ENCODE data around the gene BABAM2.
"Not testable (repeated sequence)": the region's sequence is repeated elsewhere in the genome, so short reads cannot be mapped to it uniquely, and the experiment has no call there.

BABAM2 gene

DNA sequence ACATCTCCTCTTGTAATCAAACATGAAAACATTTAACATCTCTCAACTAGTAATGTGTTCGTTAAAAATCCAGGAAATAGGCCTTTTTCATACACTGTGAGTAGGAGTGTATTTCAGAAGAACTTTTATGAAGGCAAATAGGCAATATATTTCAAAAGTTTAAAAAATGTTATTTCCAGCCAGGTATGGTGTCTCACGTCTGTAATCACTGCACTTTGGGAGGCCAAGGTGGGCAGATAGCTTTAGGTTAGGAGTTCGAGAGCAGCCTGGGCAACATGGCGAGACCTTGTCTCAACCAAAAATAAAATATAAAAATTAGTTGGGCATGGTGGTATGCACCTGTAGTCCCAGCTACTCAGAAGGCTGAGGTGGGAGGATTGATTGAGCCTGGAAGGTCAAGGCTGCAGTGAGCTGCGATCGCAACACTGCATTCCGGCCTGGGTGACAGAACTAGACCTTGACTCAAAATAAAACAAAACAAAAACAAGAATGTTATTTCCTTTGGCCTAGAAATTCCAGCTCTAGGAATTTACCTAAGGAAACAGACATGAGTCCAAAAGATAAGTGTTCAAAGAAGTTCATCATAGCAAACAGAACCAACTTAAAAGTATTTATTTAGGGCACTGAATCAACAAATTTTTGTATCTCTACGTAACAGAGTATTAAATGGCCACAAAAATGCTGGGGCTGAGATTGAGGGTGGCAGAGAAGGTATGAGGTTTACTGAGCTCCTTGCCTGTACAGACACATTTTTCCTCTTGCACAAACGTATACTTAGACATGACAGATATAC is 15.2 kb upstream of the BABAM2 start:
- DNase-seq (ENCODE audit: low read depth): no peak
- H3K4me3 ChIP-seq (ENCODE audit: low read depth, low read length): no peak overlapping the region
- TF ChIP-seq, protein P1, sequence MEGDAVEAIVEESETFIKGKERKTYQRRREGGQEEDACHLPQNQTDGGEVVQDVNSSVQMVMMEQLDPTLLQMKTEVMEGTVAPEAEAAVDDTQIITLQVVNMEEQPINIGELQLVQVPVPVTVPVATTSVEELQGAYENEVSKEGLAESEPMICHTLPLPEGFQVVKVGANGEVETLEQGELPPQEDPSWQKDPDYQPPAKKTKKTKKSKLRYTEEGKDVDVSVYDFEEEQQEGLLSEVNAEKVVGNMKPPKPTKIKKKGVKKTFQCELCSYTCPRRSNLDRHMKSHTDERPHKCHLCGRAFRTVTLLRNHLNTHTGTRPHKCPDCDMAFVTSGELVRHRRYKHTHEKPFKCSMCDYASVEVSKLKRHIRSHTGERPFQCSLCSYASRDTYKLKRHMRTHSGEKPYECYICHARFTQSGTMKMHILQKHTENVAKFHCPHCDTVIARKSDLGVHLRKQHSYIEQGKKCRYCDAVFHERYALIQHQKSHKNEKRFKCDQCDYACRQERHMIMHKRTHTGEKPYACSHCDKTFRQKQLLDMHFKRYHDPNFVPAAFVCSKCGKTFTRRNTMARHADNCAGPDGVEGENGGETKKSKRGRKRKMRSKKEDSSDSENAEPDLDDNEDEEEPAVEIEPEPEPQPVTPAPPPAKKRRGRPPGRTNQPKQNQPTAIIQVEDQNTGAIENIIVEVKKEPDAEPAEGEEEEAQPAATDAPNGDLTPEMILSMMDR (conservative IDR thresholded peaks at IDR 0.05; ENCODE audit: low read depth, low read length): no peak

GRCh38 chr2:27878825-27879224 is 11.7 kb upstream of the BABAM2 start:
- TF ChIP-seq, protein P1 (conservative IDR thresholded peaks at IDR 0.05; ENCODE audit: low read depth, low read length): no peak
- DNase-seq (ENCODE audit: low read depth): no peak
- no peak overlapping the region for H3K4me3 ChIP-seq (ENCODE audit: low read depth, low read length)

DNA sequence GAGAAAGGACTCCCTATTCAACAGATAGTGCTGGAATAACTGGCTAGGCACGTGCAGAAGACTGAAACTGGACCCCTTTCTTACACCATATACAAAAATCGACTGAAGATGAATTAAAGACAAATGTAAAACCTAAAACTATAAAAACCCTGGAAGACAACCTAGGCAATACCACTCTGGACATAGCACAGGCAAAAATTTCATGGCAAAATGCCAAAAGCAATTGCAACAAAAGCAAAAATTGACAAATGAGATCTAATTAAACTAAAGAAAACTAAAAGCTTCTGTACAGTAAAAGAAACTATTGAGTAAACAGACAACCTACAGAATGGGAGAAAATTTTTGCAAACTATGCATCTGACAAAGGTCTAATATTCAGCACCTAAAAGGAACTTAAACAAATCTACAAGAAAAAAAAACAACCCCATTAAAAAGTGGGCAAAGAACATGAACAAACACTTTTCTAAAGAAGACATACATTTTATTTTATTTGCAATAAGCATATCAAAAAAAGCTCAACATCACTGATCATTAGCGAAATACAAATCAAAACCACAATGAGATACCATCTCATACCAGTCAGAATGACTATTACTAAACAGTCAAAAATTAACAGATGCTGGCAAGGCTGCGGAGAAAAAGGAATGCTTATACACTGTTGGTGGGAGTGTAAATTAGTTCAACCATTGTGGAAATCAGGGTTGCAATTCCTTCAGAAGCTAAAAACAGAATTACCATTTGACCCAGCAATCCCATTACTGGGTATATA is 8.5 kb upstream of the BABAM2 start:
- DNase-seq (ENCODE audit: low read depth); H3K4me3 ChIP-seq (ENCODE audit: low read depth, low read length): not testable (repeated sequence)

- H3K4me3 ChIP-seq (ENCODE audit: low read depth, low read length); DNase-seq (ENCODE audit: low read depth): not testable (repeated sequence)
Measured at GRCh38 chr2:27882584-27882922, 8.0 kb upstream of the BABAM2 start.

DNA sequence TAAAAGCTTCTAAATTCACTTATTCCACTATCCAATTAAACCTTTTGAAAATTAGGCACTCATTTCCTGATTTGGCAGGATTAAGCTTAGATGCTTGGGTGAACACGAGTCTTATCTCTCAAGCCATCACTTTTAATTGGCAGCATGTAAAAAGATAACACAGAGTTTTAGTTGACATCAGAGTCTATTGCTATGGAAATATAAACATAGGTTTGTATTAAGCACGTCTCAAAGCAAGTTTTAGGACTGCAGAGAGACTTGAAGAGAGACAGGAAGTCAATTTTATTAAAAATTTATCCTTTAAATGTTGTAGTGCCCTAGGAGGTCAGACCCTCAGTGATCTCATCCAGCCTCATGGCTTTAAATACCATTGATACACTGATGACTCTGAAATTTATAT is 5.9 kb upstream of the BABAM2 start:
- TF ChIP-seq, protein P1 (conservative IDR thresholded peaks at IDR 0.05; ENCODE audit: low read depth, low read length): no peak
- H3K4me3 ChIP-seq (ENCODE audit: low read depth, low read length): no peak overlapping the region
- DNase-seq (ENCODE audit: low read depth): no peak

DNA sequence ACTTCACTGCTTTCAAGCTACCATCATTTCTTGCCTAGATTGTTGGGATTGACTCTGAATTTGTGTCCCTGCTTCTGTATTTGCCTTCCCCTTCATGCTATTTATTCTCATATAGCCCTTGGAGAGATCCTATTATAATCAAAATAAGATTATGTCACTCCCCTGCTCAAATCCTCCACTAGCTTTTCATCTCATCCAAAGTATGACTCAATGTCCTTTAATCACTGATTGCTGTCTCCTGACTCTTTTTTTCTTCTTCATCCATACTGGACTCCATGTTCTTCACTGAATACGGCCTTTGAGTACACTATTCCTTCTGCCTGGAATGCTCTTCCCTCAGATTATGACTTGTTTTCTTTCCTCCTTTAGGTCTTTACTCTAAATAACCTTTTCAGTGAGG is 5.3 kb upstream of the BABAM2 start:
- DNase-seq (ENCODE audit: low read depth): peak; percentile 16
- TF ChIP-seq, protein P1 (conservative IDR thresholded peaks at IDR 0.05; ENCODE audit: low read depth, low read length): no peak
- no peak overlapping the region for H3K4me3 ChIP-seq (ENCODE audit: low read depth, low read length)

- DNase-seq (ENCODE audit: low read depth): peak; percentile 24
- TF ChIP-seq, protein P1 (conservative IDR thresholded peaks at IDR 0.05; ENCODE audit: low read depth, low read length): no peak
- no peak overlapping the region for H3K4me3 ChIP-seq (ENCODE audit: low read depth, low read length)
Measured at GRCh38 chr2:27885661-27886060, 4.9 kb upstream of the BABAM2 start.

DNA sequence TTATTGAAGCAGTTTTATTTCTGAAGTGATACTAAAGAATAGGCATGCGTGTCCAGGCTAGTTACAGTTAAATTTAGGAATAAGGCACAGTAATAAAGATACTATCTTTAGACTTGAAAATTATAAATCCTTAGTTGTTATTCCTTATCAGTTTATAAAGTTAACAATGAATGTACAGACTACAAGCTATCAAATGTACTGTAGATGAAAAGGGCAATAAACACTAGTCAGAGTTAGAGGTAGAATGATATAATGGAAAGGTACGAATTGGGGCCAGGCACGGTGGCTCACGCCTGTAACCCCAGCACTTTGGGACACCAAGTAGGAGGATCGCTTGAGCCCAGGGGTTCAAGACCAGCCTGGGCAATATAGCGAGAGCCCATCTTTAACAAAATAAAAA is 4.2 kb upstream of the BABAM2 start:
- TF ChIP-seq, protein P1 (conservative IDR thresholded peaks at IDR 0.05; ENCODE audit: low read depth, low read length): no peak
- H3K4me3 ChIP-seq (ENCODE audit: low read depth, low read length): no peak overlapping the region
- no peak for DNase-seq (ENCODE audit: low read depth)
